ENCODE measurements around the gene CALN1. TPM values are rescaled to one million over a fixed set of nuclear protein-coding genes. Genes with fewer than 3 reads are reported as not detected.
"Not testable (repeated sequence)": the region's sequence is repeated elsewhere in the genome, so short reads cannot be mapped to it uniquely, and the experiment has no call there.

Gene CALN1
- total RNA-seq, 1 donor from 2014 or later: not detected

GRCh38 chr7:72222136-72222535, 190.0 kb downstream of the CALN1 start:
- FAIRE-seq (no peak), DNase-seq (ENCODE audit: low read depth) (no peak)
- no peak for TF ChIP-seq CTCF (IDR thresholded peaks at IDR 0.05; ENCODE audit: insufficient read depth, low read length, severe bottlenecking)
- Histone ChIP-seq H3K4me3 (ENCODE audit: low read depth, low read length) (no peak overlapping the region), H3K36me3 (ENCODE audit: control insufficient read depth, insufficient read depth, low read length) (no peaks in the 10 kb centered on the region), H3K27me3 (ENCODE audit: control insufficient read depth, insufficient read depth, low read length) (no peaks in the 10 kb centered on the region)

- DNase-seq (ENCODE audit: low read depth) (no peak), FAIRE-seq (no peak)
- Histone ChIP-seq H3K4me3 (ENCODE audit: low read depth, low read length) (no peak overlapping the region), H3K27me3 (ENCODE audit: control insufficient read depth, insufficient read depth, low read length) (no peaks in the 10 kb centered on the region), H3K36me3 (ENCODE audit: control insufficient read depth, insufficient read depth, low read length) (no peaks in the 10 kb centered on the region)
- TF ChIP-seq CTCF (IDR thresholded peaks at IDR 0.05; ENCODE audit: insufficient read depth, low read length, severe bottlenecking): no peak
Observed at GRCh38 chr7:72219500-72219899, 192.6 kb downstream of the CALN1 start.

GRCh38 chr7:72217151-72217550, 195.0 kb downstream of the CALN1 start:
- Histone ChIP-seq H3K36me3 (ENCODE audit: control insufficient read depth, insufficient read depth, low read length) (no peaks in the 10 kb centered on the region), H3K4me3 (ENCODE audit: low read depth, low read length) (no peak overlapping the region), H3K27me3 (ENCODE audit: control insufficient read depth, insufficient read depth, low read length) (no peaks in the 10 kb centered on the region)
- DNase-seq (ENCODE audit: low read depth) (peak; percentile 30), FAIRE-seq (no peak)
- TF ChIP-seq CTCF (IDR thresholded peaks at IDR 0.05; ENCODE audit: insufficient read depth, low read length, severe bottlenecking): no peak

- DNase-seq (ENCODE audit: low read depth): no peak
- no peaks in the 10 kb centered on the region for H3K27me3 ChIP-seq (ENCODE audit: control insufficient read depth, insufficient read depth, low read length)
- H3K36me3 ChIP-seq (ENCODE audit: control insufficient read depth, insufficient read depth, low read length): no peaks in the 10 kb centered on the region
- no peak overlapping the region for H3K4me3 ChIP-seq (ENCODE audit: low read depth, low read length)
- TF ChIP-seq CTCF (IDR thresholded peaks at IDR 0.05; ENCODE audit: insufficient read depth, low read length, severe bottlenecking): no peak
- FAIRE-seq: no peak
Observed at GRCh38 chr7:72213769-72214168, 198.4 kb downstream of the CALN1 start.

- Histone ChIP-seq H3K27me3 (ENCODE audit: control insufficient read depth, insufficient read depth, low read length) (no peaks in the 10 kb centered on the region), H3K36me3 (ENCODE audit: control insufficient read depth, insufficient read depth, low read length) (no peaks in the 10 kb centered on the region), H3K4me3 (ENCODE audit: low read depth, low read length) (no peak overlapping the region)
- FAIRE-seq (no peak), DNase-seq (ENCODE audit: low read depth) (no peak)
- TF ChIP-seq CTCF (IDR thresholded peaks at IDR 0.05; ENCODE audit: insufficient read depth, low read length, severe bottlenecking): no peak
Observed at GRCh38 chr7:72213081-72213480, 199.1 kb downstream of the CALN1 start.

- Histone ChIP-seq H3K36me3 (ENCODE audit: control insufficient read depth, insufficient read depth, low read length) (no peaks in the 10 kb centered on the region), H3K4me3 (ENCODE audit: low read depth, low read length) (no peak overlapping the region), H3K27me3 (ENCODE audit: control insufficient read depth, insufficient read depth, low read length) (no peaks in the 10 kb centered on the region)
- FAIRE-seq: no peak
- TF ChIP-seq CTCF (IDR thresholded peaks at IDR 0.05; ENCODE audit: insufficient read depth, low read length, severe bottlenecking): no peak
- DNase-seq (ENCODE audit: low read depth): no peak
Observed at GRCh38 chr7:72211175-72211574, 201.0 kb downstream of the CALN1 start.

GRCh38 chr7:72209006-72209405, 203.1 kb downstream of the CALN1 start:
- H3K27me3 ChIP-seq (ENCODE audit: control insufficient read depth, insufficient read depth, low read length); FAIRE-seq; H3K4me3 ChIP-seq (ENCODE audit: low read depth, low read length); H3K36me3 ChIP-seq (ENCODE audit: control insufficient read depth, insufficient read depth, low read length); DNase-seq (ENCODE audit: low read depth): not testable (repeated sequence)
